Suprapubic skin (tissue), 4 donors: ENCODE results near the gene ABCA7. TPM values are rescaled to one million over a fixed set of nuclear protein-coding genes. Genes with fewer than 3 reads are reported as not detected.

Experiments used
- DNase-seq, 2 donors: peaks; one replicate each; pipeline ENCODE4 v3.0.0-alpha.2; 2019; ENCODE audit warnings: low spot score in 2 of 2
- H3K27ac ChIP-seq: fragments of 200-600 bp; sonication (generic); one replicate; pipeline ENCODE4 v1.5.1; 2019
- H3K27me3 ChIP-seq: fragments of 200-600 bp; sonication (generic); one replicate; pipeline ENCODE4 v1.5.1; 2019
- H3K36me3 ChIP-seq: fragments of 200-600 bp; sonication (generic); one replicate; pipeline ENCODE4 v1.5.1; 2019
- H3K4me1 ChIP-seq: fragments of 200-600 bp; sonication (generic); one replicate; pipeline ENCODE4 v1.5.1; 2019
- H3K4me3 ChIP-seq: fragments of 200-600 bp; sonication (generic); one replicate; pipeline ENCODE4 v1.5.1; 2019; ENCODE audit warnings: mild to moderate bottlenecking
- H3K9me3 ChIP-seq: fragments of 200-600 bp; sonication (generic); one replicate; pipeline ENCODE4 v1.5.1; 2019
- CTCF ChIP-seq, 2 donors: fragments of 200-600 bp in 1 of 2; fragments of 450-650 bp in 1 of 2; sonication (generic) in 1 of 2; IDR thresholded peaks; one replicate each; pipeline ENCODE4 v1.5.1; 2016 to 2019; ENCODE audit warnings: antibody characterized with exemption in 2 of 2, mild to moderate bottlenecking in 1 of 2, moderate library complexity in 1 of 2
- EP300 ChIP-seq: sonication (generic); formaldehyde crosslinking; IDR thresholded peaks from one replicate; pipeline ENCODE4 v1.6.1; 2017; ENCODE audit warnings: antibody characterized with exemption
- POLR2A ChIP-seq, 2 donors: fragments of 450-650 bp; IDR thresholded peaks; one replicate each; pipeline ENCODE4 v1.6.1; 2017; ENCODE audit warnings: antibody characterized with exemption in 2 of 2, mild to moderate bottlenecking in 2 of 2, moderate library complexity in 2 of 2
- POLR2AphosphoS5 ChIP-seq, 3 donors: sonication (generic); formaldehyde crosslinking; IDR thresholded peaks; one replicate each; pipeline ENCODE4 v1.6.1; 2017; ENCODE audit warnings: antibody characterized with exemption in 3 of 3
- WGBS: methylation state at CpG from one replicate; pipeline ENCODE4 v1.1.5; 2018; 5-methylcytosine and 5-hydroxymethylcytosine counted together
- total RNA-seq, 4 donors: library from RNA; depleted of rRNA; stranded (reverse); fragments of >200 nt; gene quantifications; one replicate each; pipeline ENCODE4 v1.1.0, GENCODE V29; 2016

Gene ABCA7
- total RNA-seq, 4 donors from 2014 or later, result 29.8 to 97.6 (median 47.5) TPM

GRCh38 chr19:1082165-1082927 lies 42.4 kb downstream of the ABCA7 start:
- peak in 1 of 2 donors; percentile 89 for DNase-seq
- Histone ChIP-seq H3K9me3 (no peaks in the 10 kb centered on the region), H3K36me3 (peaks cover 18% of the 10 kb centered on the region), H3K27me3 (no peaks in the 10 kb centered on the region), H3K4me1 (peaks cover 36% of the 10 kb centered on the region), H3K4me3 (peak overlapping the region; percentile 42), H3K27ac (peak overlapping the region; percentile 30)
- TF ChIP-seq EP300 (no peak), POLR2A (IDR thresholded peaks at IDR 0.05) (no peak), POLR2AphosphoS5 (IDR thresholded peaks at IDR 0.05) (no peak), CTCF (IDR thresholded peaks at IDR 0.05) (no peak)
- 8% methylated on average over 36 of the region's 51 CpGs for WGBS

GRCh38 chr19:1082928-1083816 lies 43.3 kb downstream of the ABCA7 start:
- Histone ChIP-seq H3K9me3 (no peaks in the 10 kb centered on the region), H3K36me3 (peaks cover 22% of the 10 kb centered on the region), H3K4me1 (peaks cover 39% of the 10 kb centered on the region), H3K27me3 (no peaks in the 10 kb centered on the region), H3K4me3 (peak overlapping the region; percentile 42), H3K27ac (peak overlapping the region; percentile 30)
- 89% methylated on average over 42 of the region's 59 CpGs for WGBS
- DNase-seq, result no peak
- TF ChIP-seq POLR2AphosphoS5 (IDR thresholded peaks at IDR 0.05), result peak in 1 of 3 donors; percentile 33
- TF ChIP-seq EP300, result no peak

GRCh38 chr19:1084024-1084868 lies 44.3 kb downstream of the ABCA7 start:
- Histone ChIP-seq H3K27me3 (no peaks in the 10 kb centered on the region), H3K36me3 (peaks cover 33% of the 10 kb centered on the region), H3K27ac (no peak overlapping the region), H3K9me3 (no peaks in the 10 kb centered on the region), H3K4me3 (no peak overlapping the region), H3K4me1 (peaks cover 46% of the 10 kb centered on the region)
- WGBS, result 79% methylated on average over 40 of the region's 43 CpGs
- no peak for DNase-seq
- TF ChIP-seq POLR2AphosphoS5 (IDR thresholded peaks at IDR 0.05) (no peak), EP300 (no peak), CTCF (IDR thresholded peaks at IDR 0.05) (no peak), POLR2A (IDR thresholded peaks at IDR 0.05) (no peak)

DNA sequence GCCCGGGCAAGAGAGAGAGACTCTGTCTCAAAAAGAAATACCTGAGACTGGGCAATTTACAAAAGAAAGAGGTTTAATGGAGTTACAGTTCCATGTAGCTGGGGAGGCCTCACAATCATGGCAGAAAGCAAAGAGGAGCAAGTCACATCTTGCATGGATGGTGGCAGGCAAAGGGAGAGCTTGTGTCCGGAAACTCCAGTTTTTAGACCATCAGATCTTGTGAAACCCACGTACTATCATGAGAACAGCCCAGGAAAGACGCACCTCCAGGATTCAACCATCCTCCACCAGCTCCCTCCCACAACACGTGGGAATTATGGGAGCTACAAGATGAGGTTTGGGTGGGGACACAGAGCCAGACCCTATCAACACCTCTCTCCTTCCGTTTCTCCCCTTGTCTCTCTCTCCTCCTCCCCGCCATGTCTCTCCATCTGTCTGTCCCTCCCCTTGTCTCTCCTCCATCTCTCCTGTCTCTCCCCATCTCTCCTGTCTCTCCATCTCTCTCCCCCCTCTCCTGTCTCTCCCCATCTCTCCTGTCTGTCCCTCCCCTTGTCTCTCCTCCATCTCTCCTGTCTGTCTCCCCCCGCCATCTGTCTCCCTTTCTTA lies 45.2 kb downstream of the ABCA7 start:
- Histone ChIP-seq H3K27ac (no peak overlapping the region), H3K4me1 (peaks cover 51% of the 10 kb centered on the region), H3K27me3 (no peaks in the 10 kb centered on the region), H3K9me3 (no peaks in the 10 kb centered on the region), H3K4me3 (no peak overlapping the region), H3K36me3 (peaks cover 37% of the 10 kb centered on the region)
- 75% methylated on average over 8 of the region's 8 CpGs for WGBS
- no peak for TF ChIP-seq CTCF (IDR thresholded peaks at IDR 0.05)
- TF ChIP-seq POLR2A (IDR thresholded peaks at IDR 0.05), result no peak
- TF ChIP-seq POLR2AphosphoS5 (IDR thresholded peaks at IDR 0.05), result no peak
- TF ChIP-seq EP300, result no peak
- DNase-seq, result no peak
